ENCODE results near the gene SH3GL3. TPM values are rescaled to one million over a fixed set of nuclear protein-coding genes. Genes with fewer than 3 reads are reported as not detected.

The SH3GL3 gene
- total and polyA plus RNA-seq, 2 of the 4 experiments (the other 2 are of a cell fraction): not detected

DNA sequence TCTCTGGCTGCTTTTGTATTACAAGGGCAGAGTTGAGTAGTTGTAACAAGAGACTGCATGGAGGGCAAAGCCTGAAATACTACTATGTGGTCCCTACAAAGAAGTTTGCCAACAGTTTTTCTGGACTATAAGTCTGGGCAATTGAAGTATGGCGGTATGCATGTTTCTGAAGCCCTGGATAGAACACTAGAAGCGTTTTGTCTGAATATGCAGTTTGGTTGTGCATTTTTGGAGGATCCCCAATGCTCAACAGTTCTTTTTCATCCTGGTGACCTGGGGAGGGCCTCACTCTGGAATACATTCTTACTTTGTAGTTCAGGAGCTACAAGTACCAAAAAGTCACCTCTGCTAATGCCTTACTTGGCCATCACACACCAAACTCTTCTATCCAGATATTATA lies 29.6 kb downstream of the SH3GL3 start:
- dilution Hi-C loops (cut with HindIII; ENCODE audit: low sequenced_read_pairs, unreplicated experiment): no loop called here
- Histone ChIP-seq H4K5ac (ENCODE audit: low read depth, low read length) (no peak overlapping the region), H3K36me3 (ENCODE audit: control insufficient read depth, insufficient read depth, low read length) (no peaks in the 10 kb centered on the region), H3K9me1 (ENCODE audit: insufficient read depth, low read length) (no peaks in the 10 kb centered on the region), H3K27ac (ENCODE audit: insufficient read depth, low read length) (no peak overlapping the region), H2AFZ (replicated peaks; ENCODE audit: low read length, poor library complexity) (no peak overlapping the region), H3K27me3 (ENCODE audit: control insufficient read depth, insufficient read depth, low read length) (no peaks in the 10 kb centered on the region), H2BK5ac (ENCODE audit: low read depth, low read length, poor library complexity, severe bottlenecking) (no peak overlapping the region), H3K14ac (replicated peaks; ENCODE audit: low read depth, low read length) (no peak overlapping the region), H3K18ac (ENCODE audit: low read depth, low read length) (no peak overlapping the region), H3K4me1 (ENCODE audit: control insufficient read depth, insufficient read depth, low read length) (no peaks in the 10 kb centered on the region), H3K79me1 (ENCODE audit: low read depth in 1 of 2, low read length in 2 of 2) (no peaks in the 10 kb centered on the region), H2BK15ac (ENCODE audit: low read depth, low read length) (no peak overlapping the region), H3K4ac (ENCODE audit: low read depth, low read length) (no peak overlapping the region), H2BK20ac (ENCODE audit: low read depth, low read length) (no peak overlapping the region), H2BK120ac (ENCODE audit: low read depth, low read length) (no peak overlapping the region), H3K4me2 (ENCODE audit: low read depth, low read length) (no peak overlapping the region), H3K4me3 (ENCODE audit: insufficient read depth, low read depth, low read length) (no peak overlapping the region), H4K20me1 (ENCODE audit: insufficient read depth, low read length) (no peaks in the 10 kb centered on the region), H3K9me3 (ENCODE audit: control insufficient read depth, insufficient read depth, low read length) (no peaks in the 10 kb centered on the region), H3K56ac (ENCODE audit: extremely low read depth, insufficient read depth, low read length) (no peak overlapping the region), H2AK5ac (ENCODE audit: low read depth, low read length) (no peak overlapping the region), H2AK9ac (replicated peaks; ENCODE audit: low read depth, low read length, poor library complexity) (no peak overlapping the region), H3K9ac (ENCODE audit: low read depth, low read length) (no peak overlapping the region), H3K23ac (ENCODE audit: low read depth, low read length) (no peak overlapping the region), H4K8ac (ENCODE audit: low read depth in 2 of 2, low read length in 2 of 2) (no peak overlapping the region), H4K91ac (ENCODE audit: insufficient read depth, low read depth, low read length) (no peak overlapping the region)
- in situ Hi-C loops (cut with MboI; ENCODE audit: low sequenced_read_pairs): no loop called here
- BruUV-seq (replicated peaks): no TSS peak
- DNase-seq (no peak), ATAC-seq (ENCODE audit: low read depth) (no peak)
- WGBS, 2 experiments (ENCODE audit: extremely low coverage in 2 of 2, insufficient read length in 1 of 2): no CpG with 5 or more reads among the region's 2 CpGs
- ChIA-PET CTCF (no interaction called here), POLR2A (ENCODE audit: unreplicated experiment) (no interaction called here)
- TF ChIP-seq MAFK (IDR thresholded peaks at IDR 0.05; ENCODE audit: low read depth, low read length) (no peak), FOS (IDR thresholded peaks at IDR 0.05; ENCODE audit: low read depth, low read length) (no peak)
- intact Hi-C loops (cut with micrococcal nuclease): no loop called here
